ENCODE measurements around the gene OTX2.

Gene OTX2

DNA sequence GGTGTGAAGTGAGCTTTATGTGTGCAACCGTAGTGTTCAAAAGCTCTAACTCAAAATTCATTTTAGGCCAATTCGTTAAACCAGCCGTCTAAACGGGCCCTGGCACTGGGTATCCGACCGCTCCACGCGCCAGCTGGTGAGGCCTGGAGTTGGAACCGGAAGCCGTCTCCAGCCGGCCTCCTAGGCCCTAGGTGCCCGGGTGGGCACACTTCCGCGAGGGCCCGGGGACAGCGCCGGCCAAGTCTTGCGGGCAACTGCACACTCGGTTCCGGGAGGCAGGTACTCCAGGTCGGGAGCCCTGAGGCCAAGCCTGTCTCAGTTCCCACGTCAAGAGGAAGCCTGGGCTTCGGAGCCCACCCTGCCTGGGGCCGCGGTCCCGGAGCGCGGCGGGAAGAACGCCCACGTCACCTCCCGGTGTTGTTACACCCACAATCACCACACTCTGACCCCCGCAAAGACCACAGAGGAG lies 16.2 kb downstream of the OTX2 start:
- TF ChIP-seq TAF1 (IDR thresholded peaks at IDR 0.05; ENCODE audit: low read depth) (no peak), ZBTB7A (IDR thresholded peaks at IDR 0.05; ENCODE audit: low read depth) (no peak), YY1 (IDR thresholded peaks at IDR 0.05; ENCODE audit: low read depth) (no peak), FOXM1 (IDR thresholded peaks at IDR 0.05; ENCODE audit: borderline replicate concordance, low read depth) (no peak), CREB1 (IDR thresholded peaks at IDR 0.05; ENCODE audit: low read depth) (no peak), TEAD4 (IDR thresholded peaks at IDR 0.05) (no peak), RAD21 (IDR thresholded peaks at IDR 0.05; ENCODE audit: low read depth) (no peak)
- TF ChIP-seq, protein P1, sequence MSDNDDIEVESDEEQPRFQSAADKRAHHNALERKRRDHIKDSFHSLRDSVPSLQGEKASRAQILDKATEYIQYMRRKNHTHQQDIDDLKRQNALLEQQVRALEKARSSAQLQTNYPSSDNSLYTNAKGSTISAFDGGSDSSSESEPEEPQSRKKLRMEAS (IDR thresholded peaks at IDR 0.05): no peak
- TF ChIP-seq, protein P2, sequence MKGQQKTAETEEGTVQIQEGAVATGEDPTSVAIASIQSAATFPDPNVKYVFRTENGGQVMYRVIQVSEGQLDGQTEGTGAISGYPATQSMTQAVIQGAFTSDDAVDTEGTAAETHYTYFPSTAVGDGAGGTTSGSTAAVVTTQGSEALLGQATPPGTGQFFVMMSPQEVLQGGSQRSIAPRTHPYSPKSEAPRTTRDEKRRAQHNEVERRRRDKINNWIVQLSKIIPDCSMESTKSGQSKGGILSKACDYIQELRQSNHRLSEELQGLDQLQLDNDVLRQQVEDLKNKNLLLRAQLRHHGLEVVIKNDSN (IDR thresholded peaks at IDR 0.05): no peak

- TF ChIP-seq, protein P1 (IDR thresholded peaks at IDR 0.05): no peak
- TF ChIP-seq RAD21 (IDR thresholded peaks at IDR 0.05; ENCODE audit: low read depth): no peak
Measured at GRCh38 chr14:56789955-56790354, 20.3 kb downstream of the OTX2 start.

DNA sequence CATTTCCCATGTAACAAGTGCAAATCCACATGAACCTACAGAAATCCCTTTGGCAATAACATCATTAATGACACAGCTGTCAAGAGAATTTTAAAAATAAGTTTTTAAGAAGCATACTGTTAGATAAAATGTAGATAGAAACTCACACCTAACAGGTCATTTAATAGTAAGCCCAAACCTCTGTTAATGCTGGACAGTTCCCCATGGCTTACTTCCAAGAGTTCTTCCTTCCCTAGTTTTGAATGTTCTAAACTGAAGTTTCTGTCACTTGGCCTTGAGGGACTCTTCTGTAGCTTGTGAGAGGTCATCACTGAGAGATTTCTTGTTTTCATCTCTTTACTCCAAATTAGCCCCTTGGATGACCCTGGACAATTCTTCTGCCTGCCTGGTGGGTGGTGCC lies 22.7 kb downstream of the OTX2 start:
- TF ChIP-seq CREB1 (IDR thresholded peaks at IDR 0.05; ENCODE audit: low read depth) (no peak), YY1 (IDR thresholded peaks at IDR 0.05; ENCODE audit: low read depth) (no peak), TAF1 (IDR thresholded peaks at IDR 0.05; ENCODE audit: low read depth) (no peak), FOXM1 (IDR thresholded peaks at IDR 0.05; ENCODE audit: borderline replicate concordance, low read depth) (no peak), NFIC (IDR thresholded peaks at IDR 0.05) (peak; percentile 72), TCF12 (IDR thresholded peaks at IDR 0.05; ENCODE audit: low read depth) (no peak), RAD21 (IDR thresholded peaks at IDR 0.05; ENCODE audit: low read depth) (no peak), REST (IDR thresholded peaks at IDR 0.05; ENCODE audit: low read depth) (peak; percentile 83), EP300 (IDR thresholded peaks at IDR 0.05; ENCODE audit: borderline replicate concordance) (no peak), CEBPB (IDR thresholded peaks at IDR 0.05) (no peak), EGR1 (IDR thresholded peaks at IDR 0.05) (no peak)

- TF ChIP-seq EGR1 (IDR thresholded peaks at IDR 0.05) (no peak), ZBTB7A (IDR thresholded peaks at IDR 0.05; ENCODE audit: low read depth) (no peak), FOXM1 (IDR thresholded peaks at IDR 0.05; ENCODE audit: borderline replicate concordance, low read depth) (no peak), CREB1 (IDR thresholded peaks at IDR 0.05; ENCODE audit: low read depth) (no peak), RAD21 (IDR thresholded peaks at IDR 0.05; ENCODE audit: low read depth) (no peak), TAF1 (IDR thresholded peaks at IDR 0.05; ENCODE audit: low read depth) (no peak), YY1 (IDR thresholded peaks at IDR 0.05; ENCODE audit: low read depth) (no peak), REST (IDR thresholded peaks at IDR 0.05; ENCODE audit: low read depth) (no peak), CEBPB (IDR thresholded peaks at IDR 0.05) (no peak), TEAD4 (IDR thresholded peaks at IDR 0.05) (no peak), NFIC (IDR thresholded peaks at IDR 0.05) (no peak), EP300 (IDR thresholded peaks at IDR 0.05; ENCODE audit: borderline replicate concordance) (no peak), TCF12 (IDR thresholded peaks at IDR 0.05; ENCODE audit: low read depth) (no peak)
- TF ChIP-seq, protein P2 (IDR thresholded peaks at IDR 0.05): no peak
- TF ChIP-seq, protein P1 (IDR thresholded peaks at IDR 0.05): no peak
Measured at GRCh38 chr14:56782711-56783110, 27.6 kb downstream of the OTX2 start.

DNA sequence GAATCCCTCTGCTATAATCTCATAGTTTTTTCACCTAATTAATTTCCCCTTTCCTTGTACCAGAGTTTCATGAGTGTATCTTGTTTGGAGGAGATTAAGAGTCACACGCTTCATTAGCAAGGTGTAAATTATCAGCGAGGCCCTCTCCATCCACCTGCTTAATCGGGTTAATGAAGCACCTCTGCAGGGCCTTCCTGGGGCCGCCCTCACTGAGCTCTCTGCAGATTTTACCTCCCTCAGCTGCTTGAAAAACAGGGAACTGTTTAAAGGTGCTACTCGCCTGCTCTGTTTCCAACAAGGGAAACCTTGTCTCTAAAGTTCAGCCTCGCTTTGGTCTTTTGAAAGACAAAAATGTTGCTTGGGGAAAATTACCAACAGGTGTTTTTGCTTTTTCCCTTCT lies 35.8 kb downstream of the OTX2 start:
- TF ChIP-seq CREB1 (IDR thresholded peaks at IDR 0.05; ENCODE audit: low read depth): no peak
- TF ChIP-seq FOXM1 (IDR thresholded peaks at IDR 0.05; ENCODE audit: borderline replicate concordance, low read depth): no peak
- TF ChIP-seq RAD21 (IDR thresholded peaks at IDR 0.05; ENCODE audit: low read depth): no peak
- no peak for TF ChIP-seq YY1 (IDR thresholded peaks at IDR 0.05; ENCODE audit: low read depth)
- TF ChIP-seq, protein P2 (IDR thresholded peaks at IDR 0.05): no peak
- TF ChIP-seq, protein P1 (IDR thresholded peaks at IDR 0.05): no peak
- no peak for TF ChIP-seq TEAD4 (IDR thresholded peaks at IDR 0.05)
- TF ChIP-seq EP300 (IDR thresholded peaks at IDR 0.05; ENCODE audit: borderline replicate concordance): no peak
- TF ChIP-seq ZBTB7A (IDR thresholded peaks at IDR 0.05; ENCODE audit: low read depth): no peak
- no peak for TF ChIP-seq EGR1 (IDR thresholded peaks at IDR 0.05)
- TF ChIP-seq CEBPB (IDR thresholded peaks at IDR 0.05): no peak
- no peak for TF ChIP-seq TAF1 (IDR thresholded peaks at IDR 0.05; ENCODE audit: low read depth)
